Head of caudate nucleus (tissue), 42 donors: ENCODE data around the gene SCN8A.
"Not testable (repeated sequence)": the region's sequence is repeated elsewhere in the genome, so short reads cannot be mapped to it uniquely, and the experiment has no call there.

Experiments
- DNase-seq, 42 donors: peaks; one replicate each; pipeline versions ENCODE4 v3.0.0 to v3.0.0-alpha.2; 2020 to 2021; ENCODE audit warnings: mixed read lengths in 7 of 42
- intact Hi-C: fragments of 100-400 bp; cut with DNase I; formaldehyde crosslinking; loops from one replicate; pipeline ENCODE4 v1.15.0; 2022

The SCN8A gene

GRCh38 chr12:51793201-51793600, 202.2 kb downstream of the SCN8A start:
- DNase-seq: no peak
- intact Hi-C loops: no loop called here

GRCh38 chr12:51797301-51797700, 206.3 kb downstream of the SCN8A start:
- intact Hi-C loops: no loop called here
- DNase-seq: no peak

- DNase-seq, intact Hi-C loops: not testable (repeated sequence)
These were observed 207.0 kb downstream of the SCN8A start for GRCh38 chr12:51798051-51798450.

GRCh38 chr12:51798501-51798900, 207.5 kb downstream of the SCN8A start:
- no peak for DNase-seq
- intact Hi-C loops: no loop called here

- intact Hi-C loops: no loop called here
- peak in 9 of 42 donors; percentile 27 to 66 (median 50) for DNase-seq
These were observed 210.0 kb downstream of the SCN8A start for GRCh38 chr12:51801027-51801426.

GRCh38 chr12:51806896-51807295, 215.9 kb downstream of the SCN8A start:
- peak in 2 of 42 donors; percentile 6 to 11 for DNase-seq
- intact Hi-C loops: no loop called here

GRCh38 chr12:51809193-51809592, 218.2 kb downstream of the SCN8A start:
- no peak for DNase-seq

GRCh38 chr12:51811203-51812202, 220.5 kb downstream of the SCN8A start:
- DNase-seq: no peak
- intact Hi-C loops: no loop called here

More at GRCh38 chr12:51809193-51809592, 218.2 kb downstream of the SCN8A start:
- intact Hi-C loops: no loop called here

GRCh38 chr12:51812871-51813270, 221.8 kb downstream of the SCN8A start:
- no peak for DNase-seq
- intact Hi-C loops: no loop called here

- no peak for DNase-seq
- intact Hi-C loops: no loop called here
These were observed 222.9 kb downstream of the SCN8A start for GRCh38 chr12:51813931-51814310.

GRCh38 chr12:51814311-51815088, 223.5 kb downstream of the SCN8A start:
- peak in 41 of 42 donors; percentile 31 to 89 (median 79) for DNase-seq
- intact Hi-C loops: no loop called here

- intact Hi-C loops: no loop called here
- DNase-seq: no peak
These were observed 224.5 kb downstream of the SCN8A start for GRCh38 chr12:51815571-51815970.

GRCh38 chr12:51817027-51817953, 226.3 kb downstream of the SCN8A start:
- intact Hi-C loops: no loop called here
- peak in 22 of 42 donors; percentile 23 to 71 (median 46) for DNase-seq

- DNase-seq: no peak
- intact Hi-C loops: no loop called here
These were observed 227.1 kb downstream of the SCN8A start for GRCh38 chr12:51818086-51818485.

GRCh38 chr12:51818566-51819300, 227.7 kb downstream of the SCN8A start:
- intact Hi-C loops: no loop called here
- DNase-seq: no peak

- peak in 21 of 42 donors; percentile 6 to 70 (median 43) for DNase-seq
- intact Hi-C loops: no loop called here
These were observed 228.9 kb downstream of the SCN8A start for GRCh38 chr12:51819736-51820525.
